HG03520 (cell line): Measurements from ENCODE around the gene ZNF585A.

Source experiments
- ATAC-seq: cut with Tn5 transposase; IDR thresholded peaks from one replicate; pipeline ENCODE4 v1.9.1; 2021; ENCODE audit warnings: mild to moderate bottlenecking, moderate library complexity; ENCODE audit not compliant: unreplicated experiment

The ZNF585A gene

GRCh38 chr19:37095859-37096258 is 76.6 kb downstream of the ZNF585A start:
- ATAC-seq: no peak
